Measurements from ENCODE around the gene EFNA1. TPM values are rescaled to one million over a fixed set of nuclear protein-coding genes. Genes with fewer than 3 reads are reported as not detected.
"Not testable (repeated sequence)": the region's sequence is repeated elsewhere in the genome, so short reads cannot be mapped to it uniquely, and the experiment has no call there.

EFNA1 gene
- polyA plus RNA-seq, 4 donors = 50.6 to 166 (median 145) TPM

DNA sequence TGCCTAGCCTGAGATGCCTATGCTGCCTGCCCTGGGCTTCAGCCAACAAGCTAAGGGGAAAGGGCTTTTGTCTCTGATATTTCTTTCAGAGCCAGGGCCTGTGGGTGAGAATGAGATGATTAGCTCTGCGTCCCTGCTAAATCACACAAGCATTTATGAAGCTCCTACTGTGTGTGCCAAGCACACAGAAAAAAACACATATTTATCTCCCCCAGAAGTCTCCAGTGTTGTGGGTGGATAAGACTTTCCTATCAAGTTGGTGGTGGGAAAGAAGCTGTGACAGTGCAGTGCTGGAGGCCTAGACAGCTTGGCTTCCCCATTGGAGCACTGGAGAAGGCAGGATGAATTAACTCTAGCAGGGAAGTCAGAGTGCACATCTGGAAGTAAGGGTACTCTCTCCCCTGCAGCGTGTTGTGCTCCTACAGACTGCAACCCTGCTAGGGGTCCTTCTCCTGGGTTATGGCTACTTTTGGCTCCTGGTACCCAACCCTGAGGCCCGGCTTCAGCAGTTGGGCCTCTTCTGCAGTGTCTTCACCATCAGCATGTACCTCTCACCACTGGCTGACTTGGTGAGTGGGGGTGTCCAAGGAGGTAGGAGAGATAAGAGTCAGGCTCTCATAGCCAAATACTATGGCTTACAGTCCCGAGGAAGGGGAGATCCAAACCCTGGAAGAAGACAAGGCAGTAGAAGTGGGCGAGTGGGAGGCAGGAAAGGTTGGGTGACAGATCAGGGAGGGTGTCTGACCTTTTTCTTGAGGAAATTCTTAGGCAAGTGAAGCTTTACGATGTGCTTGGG is 9.7 kb downstream of the EFNA1 start:
- FAIRE-seq = no peak
- DNase-seq = peak in 1 of 2 donors; percentile 4
- no peaks in the 10 kb centered on the region for H3K27me3 ChIP-seq (ENCODE audit: control insufficient read depth in 3 of 3, insufficient read depth in 3 of 3, low read length in 3 of 3)
- peaks cover 0 to 49% (median 3%) of the 10 kb centered on the region in 3 donors for H3K36me3 ChIP-seq (ENCODE audit: control insufficient read depth in 3 of 3, insufficient read depth in 2 of 3, low read depth in 1 of 3, low read length in 3 of 3)
- H3K27ac ChIP-seq (ENCODE audit: low read depth in 1 of 3, low read length in 2 of 3) = peak overlapping the region; percentile 81 to 99 (median 88)
- 76 to 86% (median 85%) methylated on average over 6 of the region's 6 CpGs for WGBS, 3 donors
- peaks cover 4 to 42% (median 7%) of the 10 kb centered on the region in 3 donors for H3K4me1 ChIP-seq (ENCODE audit: control insufficient read depth in 3 of 3, insufficient read depth in 2 of 3, low read depth in 1 of 3, low read length in 2 of 3)
- peak overlapping the region in 2 of 3 donors; percentile 61 to 67 for H3K4me3 ChIP-seq (ENCODE audit: low read depth in 1 of 3, low read length in 3 of 3)
- H3K9me3 ChIP-seq (ENCODE audit: control insufficient read depth in 2 of 2, insufficient read depth in 1 of 2, low read depth in 1 of 2, low read length in 1 of 2) = no peaks in the 10 kb centered on the region

DNA sequence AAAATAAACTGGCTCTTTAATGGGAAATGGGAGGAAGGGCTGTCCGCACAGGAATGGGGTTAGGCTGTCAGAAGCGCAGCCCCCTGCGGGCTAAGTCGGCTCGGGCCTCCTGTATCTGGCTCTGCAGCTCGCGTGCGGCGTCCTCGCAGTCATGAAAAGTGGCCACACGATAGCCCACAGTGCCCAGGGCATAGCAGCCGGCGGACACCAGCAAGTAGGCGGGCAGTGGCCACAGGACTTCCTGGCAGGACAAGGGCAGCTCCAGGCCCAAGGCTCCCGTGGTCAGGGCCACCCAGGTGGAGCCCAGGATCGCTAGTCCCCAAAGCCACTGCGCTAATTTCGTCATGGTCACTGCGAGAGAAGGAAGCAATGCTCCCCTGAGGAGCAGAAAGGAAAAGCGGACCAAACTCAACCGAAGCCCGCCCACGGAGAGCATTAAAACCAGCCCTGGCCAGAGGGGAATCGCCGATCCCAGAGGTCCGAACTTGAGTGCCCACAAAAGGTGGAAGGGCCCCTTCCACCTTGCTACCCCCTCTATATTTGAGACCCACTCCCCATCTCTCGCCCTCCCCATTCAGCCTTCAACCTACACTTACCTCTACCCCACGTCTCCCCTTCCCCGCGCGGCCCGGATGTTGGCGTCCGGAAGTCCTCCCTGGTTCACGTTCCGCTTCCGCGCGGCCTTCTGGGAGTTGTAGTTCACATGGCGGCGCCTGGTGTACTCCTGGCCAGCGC is 12.4 kb downstream of the EFNA1 start, which contains the start of gene DPM3:
TSS of gene DPM3 (minus strand) at position 637 of the 735 bp plus-strand sequence. CDS start at position 346, 291 bp downstream.
- Histone ChIP-seq H3K27ac (ENCODE audit: low read depth in 1 of 3, low read length in 2 of 3) (peak within 1 kb of the TSS; percentile 83 to 96 (median 90)), H3K4me3 (ENCODE audit: low read depth in 1 of 3, low read length in 3 of 3) (peak within 1 kb of the TSS; percentile 52 to 79 (median 73)), H3K9me3 (ENCODE audit: control insufficient read depth in 2 of 2, insufficient read depth in 1 of 2, low read depth in 1 of 2, low read length in 1 of 2) (no peaks in the 10 kb centered on the region), H3K4me1 (ENCODE audit: control insufficient read depth in 3 of 3, insufficient read depth in 2 of 3, low read depth in 1 of 3, low read length in 2 of 3) (peaks cover 4 to 21% (median 7%) of the 10 kb centered on the region in 3 donors), H3K27me3 (ENCODE audit: control insufficient read depth in 3 of 3, insufficient read depth in 3 of 3, low read length in 3 of 3) (no peaks in the 10 kb centered on the region), H3K36me3 (ENCODE audit: control insufficient read depth in 3 of 3, insufficient read depth in 2 of 3, low read depth in 1 of 3, low read length in 3 of 3) (peaks cover 0 to 23% (median 0%) of the 10 kb centered on the region in 3 donors)
- DNase-seq = peak; percentile 87 to 94
- FAIRE-seq = no peak
- 0% methylated on average over 41 to 42 of the region's 42 CpGs for WGBS, 3 donors

DNA sequence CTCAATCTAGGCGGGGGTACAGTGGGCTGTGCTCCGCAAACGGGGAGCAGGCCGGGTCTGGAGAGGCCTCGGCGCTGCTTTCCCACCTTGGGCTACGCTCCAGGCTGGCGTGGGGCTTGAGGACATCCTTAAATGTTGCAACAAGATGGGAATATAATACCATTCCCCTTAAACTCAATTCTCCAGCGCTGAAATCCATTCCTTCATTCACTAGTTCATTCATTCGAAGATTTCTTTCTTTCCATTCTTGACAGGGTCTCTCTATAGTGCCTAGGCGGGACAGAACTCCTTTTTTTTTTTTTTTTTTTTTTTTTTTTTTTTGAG is 12.9 kb downstream of the EFNA1 start:
- H3K4me1 ChIP-seq (ENCODE audit: control insufficient read depth in 3 of 3, insufficient read depth in 2 of 3, low read depth in 1 of 3, low read length in 2 of 3) = peaks cover 4 to 20% (median 7%) of the 10 kb centered on the region in 3 donors
- peak overlapping the region in 2 of 3 donors; percentile 52 to 73 for H3K4me3 ChIP-seq (ENCODE audit: low read depth in 1 of 3, low read length in 3 of 3)
- WGBS, 3 donors = 3 to 7% (median 3%) methylated on average over 11 of the region's 11 CpGs
- peaks cover 0 to 22% (median 0%) of the 10 kb centered on the region in 3 donors for H3K36me3 ChIP-seq (ENCODE audit: control insufficient read depth in 3 of 3, insufficient read depth in 2 of 3, low read depth in 1 of 3, low read length in 3 of 3)
- no peak for DNase-seq
- no peaks in the 10 kb centered on the region for H3K27me3 ChIP-seq (ENCODE audit: control insufficient read depth in 3 of 3, insufficient read depth in 3 of 3, low read length in 3 of 3)
- no peak for FAIRE-seq
- no peaks in the 10 kb centered on the region for H3K9me3 ChIP-seq (ENCODE audit: control insufficient read depth in 2 of 2, insufficient read depth in 1 of 2, low read depth in 1 of 2, low read length in 1 of 2)
- peak overlapping the region in 1 of 3 donors; percentile 96 for H3K27ac ChIP-seq (ENCODE audit: low read depth in 1 of 3, low read length in 2 of 3)

DNA sequence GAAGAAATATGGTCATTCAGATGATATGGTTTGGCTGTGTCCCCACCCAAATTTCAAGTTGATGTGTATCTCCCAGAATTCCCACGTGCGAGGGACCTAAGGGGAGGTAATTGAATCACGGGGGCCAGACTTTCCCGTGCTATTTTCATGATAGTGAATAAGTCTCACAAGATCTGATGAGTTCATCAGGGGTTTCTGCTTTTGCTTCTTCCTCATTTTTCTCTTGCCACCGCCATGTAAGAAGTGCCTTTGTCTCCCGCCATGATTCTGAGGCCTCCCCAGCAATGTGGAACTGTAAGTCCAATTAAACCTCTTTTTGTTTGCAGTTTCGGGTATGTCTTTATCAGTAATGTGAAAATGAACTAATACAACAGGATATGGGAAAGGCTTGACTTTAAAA is 14.1 kb downstream of the EFNA1 start:
- no peak overlapping the region for H3K4me3 ChIP-seq (ENCODE audit: low read depth in 1 of 3, low read length in 3 of 3)
- DNase-seq (no peak), FAIRE-seq (no peak)
- no peaks in the 10 kb centered on the region for H3K27me3 ChIP-seq (ENCODE audit: control insufficient read depth in 3 of 3, insufficient read depth in 3 of 3, low read length in 3 of 3)
- no peaks in the 10 kb centered on the region for H3K9me3 ChIP-seq (ENCODE audit: control insufficient read depth in 2 of 2, insufficient read depth in 1 of 2, low read depth in 1 of 2, low read length in 1 of 2)
- WGBS, 3 donors = 78 to 84% (median 81%) methylated on average over 7 of the region's 7 CpGs
- peaks cover 3 to 18% (median 6%) of the 10 kb centered on the region in 3 donors for H3K4me1 ChIP-seq (ENCODE audit: control insufficient read depth in 3 of 3, insufficient read depth in 2 of 3, low read depth in 1 of 3, low read length in 2 of 3)
- H3K36me3 ChIP-seq (ENCODE audit: control insufficient read depth in 3 of 3, insufficient read depth in 2 of 3, low read depth in 1 of 3, low read length in 3 of 3) = peaks cover 0 to 21% (median 0%) of the 10 kb centered on the region in 3 donors
- no peak overlapping the region for H3K27ac ChIP-seq (ENCODE audit: low read depth in 1 of 3, low read length in 2 of 3)

DNA sequence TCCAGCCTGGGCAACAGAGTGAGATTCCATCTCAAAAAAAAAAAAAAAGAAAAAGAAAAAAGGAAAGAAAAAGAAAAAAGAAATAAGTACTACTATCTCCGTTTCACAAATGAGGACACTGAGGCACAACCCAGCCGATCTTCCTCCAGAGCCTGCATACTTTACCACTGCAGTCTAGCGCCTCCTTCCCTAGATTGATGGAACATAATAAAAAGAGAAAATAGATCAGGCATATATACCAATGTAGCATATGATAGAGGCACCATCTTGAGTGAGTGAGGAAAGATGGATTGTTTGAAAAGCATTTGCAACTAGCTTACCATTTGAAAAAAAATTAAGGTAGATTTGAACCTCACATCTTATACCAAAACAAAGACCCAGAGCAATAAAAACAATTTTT is 17.8 kb downstream of the EFNA1 start:
- Histone ChIP-seq H3K27me3 (ENCODE audit: control insufficient read depth in 3 of 3, insufficient read depth in 3 of 3, low read length in 3 of 3) (no peaks in the 10 kb centered on the region), H3K4me3 (ENCODE audit: low read depth in 1 of 3, low read length in 3 of 3) (no peak overlapping the region), H3K27ac (ENCODE audit: low read depth in 1 of 3, low read length in 2 of 3) (no peak overlapping the region), H3K36me3 (ENCODE audit: control insufficient read depth in 3 of 3, insufficient read depth in 2 of 3, low read depth in 1 of 3, low read length in 3 of 3) (no peaks in the 10 kb centered on the region), H3K4me1 (ENCODE audit: control insufficient read depth in 3 of 3, insufficient read depth in 2 of 3, low read depth in 1 of 3, low read length in 2 of 3) (peaks cover 0 to 3% (median 0%) of the 10 kb centered on the region in 3 donors), H3K9me3 (ENCODE audit: control insufficient read depth in 2 of 2, insufficient read depth in 1 of 2, low read depth in 1 of 2, low read length in 1 of 2) (no peaks in the 10 kb centered on the region)
- DNase-seq (no peak), FAIRE-seq (no peak)
- WGBS, 3 donors = 69 to 87% (median 79%) methylated on average over 3 of the region's 3 CpGs

DNA sequence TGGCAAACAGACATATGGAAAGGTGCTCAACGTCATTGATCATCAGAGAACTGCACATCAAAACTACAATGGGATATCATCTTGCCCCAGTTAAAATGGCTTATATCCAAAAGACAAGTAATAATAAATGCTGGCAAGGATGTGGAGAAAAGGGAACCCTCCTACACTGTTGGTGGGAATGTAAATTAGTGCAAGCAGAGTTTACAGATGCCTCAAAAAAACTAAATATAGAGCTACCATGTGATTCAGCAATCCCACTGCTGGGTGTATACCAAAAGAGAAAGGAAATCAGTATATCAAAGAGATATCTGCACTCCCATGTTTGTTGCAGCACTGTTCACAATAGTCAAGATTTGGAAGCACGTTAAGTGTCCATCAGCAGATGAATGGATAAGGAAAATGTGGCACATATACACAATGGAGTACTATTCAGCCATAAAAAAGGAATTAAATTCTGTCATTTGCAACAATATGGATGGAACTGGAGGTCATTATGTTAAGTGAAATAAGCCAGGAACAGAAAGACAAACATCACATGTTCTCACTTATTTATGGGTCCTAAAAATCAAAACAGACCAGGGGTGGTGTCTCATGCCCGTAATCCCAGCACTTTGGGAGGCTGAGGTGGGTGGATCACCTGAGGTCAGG is 28.4 kb downstream of the EFNA1 start:
- not testable (repeated sequence) for H3K4me3 ChIP-seq (ENCODE audit: low read depth in 1 of 3, low read length in 3 of 3); H3K27me3 ChIP-seq (ENCODE audit: control insufficient read depth in 3 of 3, insufficient read depth in 3 of 3, low read length in 3 of 3); H3K27ac ChIP-seq (ENCODE audit: low read depth in 1 of 3, low read length in 2 of 3); FAIRE-seq; H3K36me3 ChIP-seq (ENCODE audit: control insufficient read depth in 3 of 3, insufficient read depth in 2 of 3, low read depth in 1 of 3, low read length in 3 of 3); DNase-seq; H3K9me3 ChIP-seq (ENCODE audit: control insufficient read depth in 2 of 2, insufficient read depth in 1 of 2, low read depth in 1 of 2, low read length in 1 of 2); H3K4me1 ChIP-seq (ENCODE audit: control insufficient read depth in 3 of 3, insufficient read depth in 2 of 3, low read depth in 1 of 3, low read length in 2 of 3)
- 66 to 75% (median 70%) methylated on average over 3 of the region's 3 CpGs for WGBS, 3 donors

DNA sequence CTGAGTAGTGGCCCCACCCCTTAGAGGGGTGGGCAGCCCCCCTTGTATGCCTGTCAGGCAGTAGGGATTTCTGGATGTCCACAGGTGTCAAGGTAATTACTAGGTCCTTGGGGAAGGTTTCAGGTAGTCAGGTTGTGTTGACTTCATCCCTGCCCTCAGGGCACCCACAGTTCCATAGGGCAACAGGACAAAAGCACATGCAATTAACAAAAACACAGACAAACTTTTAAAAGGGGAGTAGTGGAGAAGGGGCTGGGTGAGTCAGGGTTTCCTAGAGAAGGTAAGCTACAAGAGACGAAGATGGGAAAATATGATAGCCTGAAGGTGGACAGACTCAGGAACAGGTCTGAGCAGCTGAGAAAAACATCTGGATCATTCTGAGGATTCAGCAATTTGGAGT is 31.3 kb downstream of the EFNA1 start:
- H3K4me1 ChIP-seq (ENCODE audit: control insufficient read depth in 3 of 3, insufficient read depth in 2 of 3, low read depth in 1 of 3, low read length in 2 of 3) = no peaks in the 10 kb centered on the region
- no peaks in the 10 kb centered on the region for H3K27me3 ChIP-seq (ENCODE audit: control insufficient read depth in 3 of 3, insufficient read depth in 3 of 3, low read length in 3 of 3)
- no peak overlapping the region for H3K4me3 ChIP-seq (ENCODE audit: low read depth in 1 of 3, low read length in 3 of 3)
- no peak for FAIRE-seq
- no peaks in the 10 kb centered on the region for H3K9me3 ChIP-seq (ENCODE audit: control insufficient read depth in 2 of 2, insufficient read depth in 1 of 2, low read depth in 1 of 2, low read length in 1 of 2)
- 71 to 90% (median 76%) methylated on average over 1 of the region's 1 CpG for WGBS, 3 donors
- H3K36me3 ChIP-seq (ENCODE audit: control insufficient read depth in 3 of 3, insufficient read depth in 2 of 3, low read depth in 1 of 3, low read length in 3 of 3) = no peaks in the 10 kb centered on the region
- H3K27ac ChIP-seq (ENCODE audit: low read depth in 1 of 3, low read length in 2 of 3) = no peak overlapping the region
- no peak for DNase-seq

DNA sequence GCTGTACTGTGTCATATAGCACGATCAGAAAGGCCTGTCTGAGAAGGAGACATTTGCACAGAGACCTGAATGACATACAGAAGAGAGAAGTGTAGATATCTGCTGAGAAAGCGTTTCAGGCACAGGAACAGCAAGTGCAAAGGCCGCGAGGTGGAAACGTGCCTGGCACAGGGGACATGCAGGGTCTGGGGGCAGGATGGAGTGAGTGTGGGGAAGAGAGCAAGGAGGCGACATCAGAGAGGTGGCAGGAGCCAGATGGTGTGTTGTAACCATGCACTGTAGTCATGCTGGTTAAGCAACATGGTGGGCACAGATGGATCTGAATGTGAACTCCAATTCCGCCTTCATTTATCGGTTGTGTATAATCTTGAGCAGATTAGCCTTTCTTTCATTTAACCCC is 32.5 kb downstream of the EFNA1 start:
- WGBS, 3 donors = 74 to 81% (median 80%) methylated on average over 8 of the region's 8 CpGs
- FAIRE-seq = no peak

More for the DNA sequence above, 32.5 kb downstream of the EFNA1 start:
- no peaks in the 10 kb centered on the region for H3K36me3 ChIP-seq (ENCODE audit: control insufficient read depth in 3 of 3, insufficient read depth in 2 of 3, low read depth in 1 of 3, low read length in 3 of 3)
- no peak overlapping the region for H3K4me3 ChIP-seq (ENCODE audit: low read depth in 1 of 3, low read length in 3 of 3)
- no peaks in the 10 kb centered on the region for H3K9me3 ChIP-seq (ENCODE audit: control insufficient read depth in 2 of 2, insufficient read depth in 1 of 2, low read depth in 1 of 2, low read length in 1 of 2)
- no peak for DNase-seq
- no peaks in the 10 kb centered on the region for H3K4me1 ChIP-seq (ENCODE audit: control insufficient read depth in 3 of 3, insufficient read depth in 2 of 3, low read depth in 1 of 3, low read length in 2 of 3)
- no peak overlapping the region for H3K27ac ChIP-seq (ENCODE audit: low read depth in 1 of 3, low read length in 2 of 3)
- H3K27me3 ChIP-seq (ENCODE audit: control insufficient read depth in 3 of 3, insufficient read depth in 3 of 3, low read length in 3 of 3) = no peaks in the 10 kb centered on the region
